Ishikawa (cell line): Measurements from ENCODE around the gene LTF.

Experiments
- CEBPB ChIP-seq: IDR thresholded peaks from 2 replicates; pipeline ENCODE4 v1.6.1; 2012
- CREB1 ChIP-seq: IDR thresholded peaks from 2 replicates; pipeline ENCODE4 v1.6.1; 2012; ENCODE audit warnings: low read depth
- EGR1 ChIP-seq: IDR thresholded peaks from 2 replicates; pipeline ENCODE4 v1.6.1; 2012
- EP300 ChIP-seq: IDR thresholded peaks from 2 replicates; pipeline ENCODE4 v1.6.1; 2012; ENCODE audit warnings: borderline replicate concordance
- FOXM1 ChIP-seq: IDR thresholded peaks from 2 replicates; pipeline ENCODE4 v1.6.1; 2012; ENCODE audit warnings: low read depth, borderline replicate concordance
- NFIC ChIP-seq: IDR thresholded peaks from 2 replicates; pipeline ENCODE4 v1.6.1; 2012
- RAD21 ChIP-seq: IDR thresholded peaks from 2 replicates; pipeline ENCODE4 v1.6.1; 2012; ENCODE audit warnings: low read depth
- TAF1 ChIP-seq: IDR thresholded peaks from 2 replicates; pipeline ENCODE4 v1.6.1; 2012; ENCODE audit warnings: low read depth, mild to moderate bottlenecking
- TCF12 ChIP-seq: IDR thresholded peaks from 2 replicates; pipeline ENCODE4 v1.6.1; 2012; ENCODE audit warnings: low read depth
- TEAD4 ChIP-seq: IDR thresholded peaks from 2 replicates; pipeline ENCODE4 v1.6.1; 2012
- YY1 ChIP-seq: IDR thresholded peaks from 2 replicates; pipeline ENCODE4 v1.6.1; 2012; ENCODE audit warnings: low read depth
- ZBTB7A ChIP-seq: IDR thresholded peaks from 2 replicates; pipeline ENCODE4 v1.6.1; 2012; ENCODE audit warnings: low read depth
- TF ChIP-seq, protein P1 (sequence below): IDR thresholded peaks from 2 replicates; pipeline ENCODE4 v1.6.1; 2012
- TF ChIP-seq, protein P2 (sequence below): IDR thresholded peaks from 2 replicates; pipeline ENCODE4 v1.6.1; 2012
- TF ChIP-seq, protein P3 (sequence below): IDR thresholded peaks from 2 replicates; pipeline ENCODE4 v1.6.1; 2012; ENCODE audit warnings: low read depth, mild to moderate bottlenecking

Gene LTF

GRCh38 chr3:46506526-46506925 is 41.8 kb upstream of the LTF start:
- TF ChIP-seq, protein P1, sequence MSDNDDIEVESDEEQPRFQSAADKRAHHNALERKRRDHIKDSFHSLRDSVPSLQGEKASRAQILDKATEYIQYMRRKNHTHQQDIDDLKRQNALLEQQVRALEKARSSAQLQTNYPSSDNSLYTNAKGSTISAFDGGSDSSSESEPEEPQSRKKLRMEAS: 0 out of 2 replicates have a peak, but pooled peaks have one; percentile 31
- TF ChIP-seq TAF1 (no peak), CEBPB (no peak), RAD21 (no peak)
- TF ChIP-seq, protein P2, sequence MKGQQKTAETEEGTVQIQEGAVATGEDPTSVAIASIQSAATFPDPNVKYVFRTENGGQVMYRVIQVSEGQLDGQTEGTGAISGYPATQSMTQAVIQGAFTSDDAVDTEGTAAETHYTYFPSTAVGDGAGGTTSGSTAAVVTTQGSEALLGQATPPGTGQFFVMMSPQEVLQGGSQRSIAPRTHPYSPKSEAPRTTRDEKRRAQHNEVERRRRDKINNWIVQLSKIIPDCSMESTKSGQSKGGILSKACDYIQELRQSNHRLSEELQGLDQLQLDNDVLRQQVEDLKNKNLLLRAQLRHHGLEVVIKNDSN: no peak

DNA sequence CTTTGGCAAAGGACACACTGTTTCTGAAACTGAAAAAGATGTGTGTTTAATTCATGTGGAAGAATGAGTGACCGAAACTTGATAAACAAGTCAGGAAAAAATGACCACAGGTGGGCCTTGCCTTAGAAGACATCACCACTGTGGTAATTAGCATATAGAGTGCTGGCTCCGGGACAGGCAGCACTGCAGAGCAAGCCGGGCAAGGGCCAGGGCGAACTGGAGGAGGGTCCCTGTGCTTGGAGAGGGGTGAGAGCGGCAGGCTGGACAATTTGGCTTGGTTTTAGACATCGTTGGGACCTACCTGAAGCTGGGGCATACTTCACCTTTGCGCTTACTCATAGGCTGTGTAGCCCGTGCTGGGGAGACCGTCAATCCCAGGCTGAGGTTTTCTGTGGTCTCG is 41.2 kb upstream of the LTF start:
- no peak for TF ChIP-seq EGR1
- TF ChIP-seq, protein P3, sequence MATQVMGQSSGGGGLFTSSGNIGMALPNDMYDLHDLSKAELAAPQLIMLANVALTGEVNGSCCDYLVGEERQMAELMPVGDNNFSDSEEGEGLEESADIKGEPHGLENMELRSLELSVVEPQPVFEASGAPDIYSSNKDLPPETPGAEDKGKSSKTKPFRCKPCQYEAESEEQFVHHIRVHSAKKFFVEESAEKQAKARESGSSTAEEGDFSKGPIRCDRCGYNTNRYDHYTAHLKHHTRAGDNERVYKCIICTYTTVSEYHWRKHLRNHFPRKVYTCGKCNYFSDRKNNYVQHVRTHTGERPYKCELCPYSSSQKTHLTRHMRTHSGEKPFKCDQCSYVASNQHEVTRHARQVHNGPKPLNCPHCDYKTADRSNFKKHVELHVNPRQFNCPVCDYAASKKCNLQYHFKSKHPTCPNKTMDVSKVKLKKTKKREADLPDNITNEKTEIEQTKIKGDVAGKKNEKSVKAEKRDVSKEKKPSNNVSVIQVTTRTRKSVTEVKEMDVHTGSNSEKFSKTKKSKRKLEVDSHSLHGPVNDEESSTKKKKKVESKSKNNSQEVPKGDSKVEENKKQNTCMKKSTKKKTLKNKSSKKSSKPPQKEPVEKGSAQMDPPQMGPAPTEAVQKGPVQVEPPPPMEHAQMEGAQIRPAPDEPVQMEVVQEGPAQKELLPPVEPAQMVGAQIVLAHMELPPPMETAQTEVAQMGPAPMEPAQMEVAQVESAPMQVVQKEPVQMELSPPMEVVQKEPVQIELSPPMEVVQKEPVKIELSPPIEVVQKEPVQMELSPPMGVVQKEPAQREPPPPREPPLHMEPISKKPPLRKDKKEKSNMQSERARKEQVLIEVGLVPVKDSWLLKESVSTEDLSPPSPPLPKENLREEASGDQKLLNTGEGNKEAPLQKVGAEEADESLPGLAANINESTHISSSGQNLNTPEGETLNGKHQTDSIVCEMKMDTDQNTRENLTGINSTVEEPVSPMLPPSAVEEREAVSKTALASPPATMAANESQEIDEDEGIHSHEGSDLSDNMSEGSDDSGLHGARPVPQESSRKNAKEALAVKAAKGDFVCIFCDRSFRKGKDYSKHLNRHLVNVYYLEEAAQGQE: no peak
- no peak for TF ChIP-seq CREB1
- TF ChIP-seq CEBPB: no peak
- TF ChIP-seq, protein P1: no peak
- TF ChIP-seq TAF1: no peak
- no peak for TF ChIP-seq RAD21
- no peak for TF ChIP-seq FOXM1
- no peak for TF ChIP-seq NFIC
- no peak for TF ChIP-seq ZBTB7A
- TF ChIP-seq EP300: no peak
- no peak for TF ChIP-seq YY1
- TF ChIP-seq TEAD4: no peak
- no peak for TF ChIP-seq TCF12
- TF ChIP-seq, protein P2: no peak

- TF ChIP-seq, protein P1: no peak
- TF ChIP-seq ZBTB7A (no peak), EP300 (no peak), FOXM1 (no peak), CREB1 (no peak), RAD21 (no peak), TCF12 (no peak), TAF1 (no peak)
- TF ChIP-seq, protein P2: no peak
Measured at GRCh38 chr3:46504789-46505188, 40.1 kb upstream of the LTF start.

- TF ChIP-seq EP300: no peak
- TF ChIP-seq, protein P2: no peak
- no peak for TF ChIP-seq CEBPB
- TF ChIP-seq ZBTB7A: no peak
- no peak for TF ChIP-seq FOXM1
- no peak for TF ChIP-seq NFIC
Measured at GRCh38 chr3:46503200-46503874, 38.6 kb upstream of the LTF start.

- TF ChIP-seq ZBTB7A (no peak), CEBPB (no peak), EGR1 (no peak), TEAD4 (no peak), FOXM1 (no peak), CREB1 (no peak), RAD21 (no peak)
Measured at GRCh38 chr3:46501702-46502101, 37.0 kb upstream of the LTF start.

DNA sequence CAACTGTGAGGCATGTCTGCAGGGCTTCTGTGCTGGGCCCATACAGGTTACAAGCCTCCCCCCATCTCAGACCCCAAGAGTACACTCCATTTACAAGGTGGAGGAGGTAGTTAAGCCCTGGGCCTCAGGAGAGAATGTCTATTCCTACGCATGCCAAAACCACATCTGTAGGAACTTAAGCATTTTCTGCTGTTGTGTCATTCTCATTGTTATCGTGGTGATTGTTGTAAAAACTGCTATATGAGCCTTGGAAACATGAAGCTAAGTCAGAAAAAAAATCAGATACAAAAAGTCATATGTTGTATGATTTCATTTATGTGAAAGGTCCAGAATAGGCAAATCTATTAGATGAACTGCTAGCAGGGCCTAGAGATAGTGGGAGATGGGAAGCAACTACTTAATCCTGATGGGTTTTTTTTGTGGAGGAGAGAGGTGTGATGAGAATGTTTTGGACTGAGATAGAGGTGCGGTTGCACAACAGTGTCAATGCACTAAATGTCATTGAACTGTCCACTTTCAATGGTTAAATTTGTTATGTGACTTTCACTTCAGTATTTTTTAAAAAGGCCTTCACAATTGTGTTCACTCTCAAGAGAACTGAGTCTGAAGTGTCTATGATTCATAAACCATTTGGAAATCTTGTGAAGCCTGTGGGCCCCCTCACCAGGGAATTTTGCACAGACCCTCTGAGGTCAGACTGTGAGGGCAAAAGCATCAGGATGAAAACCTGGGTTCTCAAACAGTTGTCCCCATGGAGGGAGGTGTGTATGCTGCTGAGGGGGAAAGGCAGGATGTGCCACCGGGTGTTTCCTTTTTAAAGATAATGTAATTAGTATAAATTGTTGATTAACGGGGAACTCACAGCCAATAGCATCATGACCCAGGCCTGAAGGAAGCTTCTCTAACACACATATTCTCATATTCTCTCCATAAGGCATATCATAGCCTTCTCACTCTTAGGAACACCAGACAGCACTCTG is 36.2 kb upstream of the LTF start:
- TF ChIP-seq YY1 (no peak), TEAD4 (0 out of 2 replicates have a peak, but pooled peaks have one; percentile 22)
